Adrenal gland (tissue), 12 donors: ENCODE measurements around the gene PTPN6. TPM values are rescaled to one million over a fixed set of nuclear protein-coding genes. Genes with fewer than 3 reads are reported as not detected.
A peak's percentile ranks its signal among the peaks of the same experiment; 100 is the strongest.

Experiments
- DNase-seq, 7 donors: peaks; one replicate each; pipeline ENCODE4 v3.0.0-alpha.2; 2019 to 2020
- H3K27ac ChIP-seq, 5 donors: fragments of 200-600 bp; sonication (generic) in 4 of 5; 1 replicate in 3 of 5; 2 replicates in 2 of 5; pipeline versions ENCODE4 v1.5.1 to v1.8.0; 2016 to 2020; ENCODE audit warnings: mild to moderate bottlenecking in 1 of 5
- H3K27me3 ChIP-seq: fragments of 200-600 bp; 2 replicates; pipeline ENCODE4 v1.8.0; 2021
- H3K36me3 ChIP-seq, 2 donors: fragments of 200-600 bp; replicated peaks in 1 of 2; 1 replicate in 1 of 2; 2 replicates in 1 of 2; pipeline versions ENCODE4 v1.5.1 to v1.8.0; 2018 to 2022
- H3K4me1 ChIP-seq, 2 donors: fragments of 200-600 bp; replicated peaks in 1 of 2; 1 replicate in 1 of 2; 2 replicates in 1 of 2; pipeline versions ENCODE4 v1.5.1 to v1.8.0; 2018 to 2021
- H3K4me3 ChIP-seq, 4 donors: fragments of 200-600 bp; sonication (generic) in 3 of 4; one replicate each; pipeline ENCODE4 v1.5.1; 2016 to 2018
- H3K9me3 ChIP-seq, 3 donors: fragments of 200-600 bp; sonication (generic) in 1 of 3; replicated peaks in 1 of 3; 1 replicate in 2 of 3; 2 replicates in 1 of 3; pipeline versions ENCODE4 v1.5.1 to v1.8.0; 2016 to 2021
- CTCF ChIP-seq, 6 experiments: fragments of 450-650 bp in 4 of 6; fragments of 200-600 bp in 2 of 6; sonication (generic) in 1 of 6; IDR thresholded peaks; 1 replicate in 5 of 6; 2 replicates in 1 of 6; pipeline versions ENCODE4 v1.5.1 to v1.8.0; 2016 to 2021; ENCODE audit warnings: antibody characterized with exemption in 6 of 6, mild to moderate bottlenecking in 2 of 6, moderate library complexity in 1 of 6
- POLR2A ChIP-seq, 2 donors: fragments of 450-650 bp; IDR thresholded peaks; one replicate each; pipeline ENCODE4 v1.6.1; 2017; ENCODE audit warnings: antibody characterized with exemption in 2 of 2, mild to moderate bottlenecking in 2 of 2, moderate library complexity in 1 of 2
- WGBS, 4 donors: extraction: QIAGEN DNeasy Blood & Tissue Kit in 2 of 4; methylation state at CpG; one replicate each; pipeline versions ENCODE4 v1.1.5 to v1.1.7; 2013 to 2017; 5-methylcytosine and 5-hydroxymethylcytosine counted together
- intact Hi-C, 2 donors: fragments of 100-400 bp; cut with DNase I; formaldehyde crosslinking; loops; one replicate each; pipeline versions ENCODE4 v1.14.1 to v1.15.0; 2022 to 2023
- polyA plus RNA-seq, 3 donors: library from polyadenylated mRNA; stranded (reverse); fragments of 200-250 nt in 2 of 3; fragments of 350-450 nt in 1 of 3; fragmentation: Illumina TruSeq in 1 of 3; extraction: RNeasy Lipid Tissue Mini Kit (QIAGEN cat#74804) in 1 of 3; gene quantifications; one replicate each; pipeline ENCODE4 v1.2.3, GENCODE V29; 2013 to 2014
- total RNA-seq, 9 donors: library from RNA; depleted of rRNA in 4 of 9; stranded (reverse); fragments of >200 nt in 4 of 9; fragments of 120-200 nt in 1 of 9; fragmentation: NEBNext Ultra II Directional in 1 of 9; extraction: Animal tissue kit (Norgen Biotek cat#: 25700) in 1 of 9; gene quantifications; one replicate each; pipeline versions ENCODE4 v1.1.0 to v1.2.4, GENCODE V29; 2013 to 2023
- donor health status: healthy with polysubstance abuse.
- donor health status: Bipolar disorder and iron deficiency.
- donor health status: DM: yes; HTN: yes; CAD: no.
- donor health status: DM: no; HTN: no; CAD: no.
- donor health status: DM: no; HTN: no; CAD: no.
- donor health status: DM: yes; HTN: yes; CAD: no.

PTPN6 gene
- total and polyA plus RNA-seq, 12 donors: 24.5 to 204 (median 63.5) TPM

- Histone ChIP-seq H3K36me3 (no peaks in the 10 kb centered on the region), H3K27me3 (no peaks in the 10 kb centered on the region), H3K4me3 (no peak overlapping the region), H3K4me1 (peaks cover 23 to 60% of the 10 kb centered on the region in 2 donors), H3K9me3 (no peaks in the 10 kb centered on the region), H3K27ac (peak overlapping the region in 4 of 5 donors; percentile 26 to 94 (median 52))
- DNase-seq: peak in 2 of 7 donors; percentile 3 to 16
- 60 to 75% (median 72%) methylated on average over 9 to 10 of the region's 10 CpGs for WGBS, 4 donors
- TF ChIP-seq CTCF (IDR thresholded peaks at IDR 0.05) (no peak), POLR2A (IDR thresholded peaks at IDR 0.05) (no peak)
- intact Hi-C loops: loop anchor here (10.0 kb wide), 2 partner anchors 84 to 156 kb away; partner anchors contain the start of gene SPSB2 (in 1 of the 2)
Observed at GRCh38 chr12:6958609-6959057, 7.5 kb downstream of the PTPN6 start.

- Histone ChIP-seq H3K27me3 (no peaks in the 10 kb centered on the region), H3K4me1 (peaks cover 20 to 56% of the 10 kb centered on the region in 2 donors), H3K9me3 (no peaks in the 10 kb centered on the region), H3K36me3 (no peaks in the 10 kb centered on the region), H3K27ac (peak overlapping the region in 4 of 5 donors; percentile 26 to 94 (median 52)), H3K4me3 (no peak overlapping the region)
- peak in 6 of 7 donors; percentile 37 to 60 (median 39) for DNase-seq
- intact Hi-C loops: loop anchor here (10.0 kb wide), 2 partner anchors 84 to 156 kb away; partner anchors contain the start of gene SPSB2 (in 1 of the 2)
- WGBS, 4 donors: 62 to 71% (median 66%) methylated on average over 22 to 24 of the region's 24 CpGs
- TF ChIP-seq POLR2A (IDR thresholded peaks at IDR 0.05): peak in 1 of 2 donors; percentile 21
- TF ChIP-seq CTCF (IDR thresholded peaks at IDR 0.05): no peak
Observed at GRCh38 chr12:6959058-6959804, 8.1 kb downstream of the PTPN6 start.

- Histone ChIP-seq H3K27ac (peak overlapping the region; percentile 35 to 94 (median 77)), H3K27me3 (no peaks in the 10 kb centered on the region), H3K4me1 (peaks cover 17 to 52% of the 10 kb centered on the region in 2 donors), H3K4me3 (no peak overlapping the region), H3K36me3 (no peaks in the 10 kb centered on the region), H3K9me3 (no peaks in the 10 kb centered on the region)
- intact Hi-C loops: loop anchor here (10.0 kb wide), 2 partner anchors 85 to 155 kb away; partner anchors contain the start of gene SPSB2 (in 1 of the 2)
- 68 to 86% (median 84%) methylated on average over 12 to 26 of the region's 26 CpGs for WGBS, 4 donors
- no peak for TF ChIP-seq CTCF (IDR thresholded peaks at IDR 0.05)
- DNase-seq: peak in 2 of 7 donors; percentile 9 to 27
Observed at GRCh38 chr12:6959805-6960592, 8.8 kb downstream of the PTPN6 start.
